NCI-H82 (cell line): ENCODE measurements around the gene ATXN1.

Experiments
- DNase-seq: peaks from one replicate; lab custom pipeline; 2025; lab: John Stamatoyannopoulos, UW

ATXN1 gene

GRCh38 chr6:16252686-16253299, 508.5 kb downstream of the ATXN1 start:
- DNase-seq, result no peak

GRCh38 chr6:16251706-16252105, 509.6 kb downstream of the ATXN1 start:
- no peak for DNase-seq

- peak; percentile 57 for DNase-seq
Measured at GRCh38 chr6:16249971-16250370, 511.3 kb downstream of the ATXN1 start.
